Measurements from ENCODE around the gene TRMT2A.

- TF ChIP-seq YY1 (IDR thresholded peaks at IDR 0.05; ENCODE audit: low read depth), result no peak
- no peak for TF ChIP-seq EP300 (IDR thresholded peaks at IDR 0.05; ENCODE audit: borderline replicate concordance)
- TF ChIP-seq FOXM1 (IDR thresholded peaks at IDR 0.05; ENCODE audit: borderline replicate concordance, low read depth), result no peak
- no peak for TF ChIP-seq TAF1 (IDR thresholded peaks at IDR 0.05; ENCODE audit: low read depth)
- no peak for TF ChIP-seq TEAD4 (IDR thresholded peaks at IDR 0.05)
- no peak for TF ChIP-seq RAD21 (IDR thresholded peaks at IDR 0.05; ENCODE audit: low read depth)
- TF ChIP-seq TCF12 (IDR thresholded peaks at IDR 0.05; ENCODE audit: low read depth), result no peak
- TF ChIP-seq CEBPB (IDR thresholded peaks at IDR 0.05), result no peak
- TF ChIP-seq USF1 (IDR thresholded peaks at IDR 0.05), result no peak
- TF ChIP-seq REST (IDR thresholded peaks at IDR 0.05; ENCODE audit: low read depth), result no peak
- no peak for TF ChIP-seq EGR1 (IDR thresholded peaks at IDR 0.05)
Observed at GRCh38 chr22:20136603-20136873, 19.5 kb upstream of the TRMT2A start.

Data from Ishikawa (cell line).